Kidney (tissue), 22 donors: Measurements from ENCODE around the gene UBE2L3. TPM values are rescaled to one million over a fixed set of nuclear protein-coding genes. Genes with fewer than 3 reads are reported as not detected.
A peak's percentile ranks its signal among the peaks of the same experiment; 100 is the strongest.
"Not testable (repeated sequence)": the region's sequence is repeated elsewhere in the genome, so short reads cannot be mapped to it uniquely, and the experiment has no call there.

Experiments used
- DNase-seq, 5 donors: peaks; one replicate each; pipeline ENCODE4 v3.0.0-alpha.2; 2013 to 2020
- FAIRE-seq: peaks from 2 replicates; lab custom pipeline; 2012; peaks lifted over from hg19 to GRCh38; lab: Jason Lieb, UNC
- H3K27ac ChIP-seq, 2 donors: one replicate each; pipeline ENCODE4 v1.7.0; 2013; ENCODE audit warnings: low read depth in 2 of 2, low read length in 2 of 2, inconsistent platforms in 1 of 2
- H3K27me3 ChIP-seq: one replicate; pipeline ENCODE4 v1.7.1; 2013; ENCODE audit warnings: low read length, inconsistent platforms; ENCODE audit not compliant: control insufficient read depth, insufficient read depth
- H3K36me3 ChIP-seq, 3 donors: one replicate each; pipeline versions ENCODE4 v1.7.0 to v1.7.1; 2013; ENCODE audit warnings: low read length in 3 of 3, control low read depth in 1 of 3, inconsistent platforms in 1 of 3; ENCODE audit not compliant: insufficient read depth in 3 of 3, control insufficient read depth in 2 of 3
- H3K4me1 ChIP-seq, 3 donors: one replicate each; pipeline versions ENCODE4 v1.7.0 to v1.7.1; 2013; ENCODE audit warnings: low read length in 3 of 3, inconsistent platforms in 1 of 3, low read depth in 1 of 3; ENCODE audit not compliant: control insufficient read depth in 2 of 3, insufficient read depth in 2 of 3
- H3K4me3 ChIP-seq, 3 donors: one replicate each; pipeline versions ENCODE4 v1.7.0 to v1.8.1; 2013; ENCODE audit warnings: low read length in 3 of 3, control low read depth in 1 of 3, inconsistent platforms in 1 of 3
- H3K9ac ChIP-seq, 3 donors: one replicate each; pipeline versions ENCODE4 v1.7.0 to v1.7.1; 2013; ENCODE audit warnings: low read length in 3 of 3, control low read depth in 1 of 3, inconsistent platforms in 1 of 3
- H3K9me3 ChIP-seq, 3 donors: one replicate each; pipeline versions ENCODE4 v1.7.0 to v1.7.1; 2013; ENCODE audit warnings: low read length in 3 of 3, control low read depth in 1 of 3, inconsistent platforms in 1 of 3; ENCODE audit not compliant: control insufficient read depth in 2 of 3, insufficient read depth in 1 of 3
- intact Hi-C: fragments of 100-400 bp; cut with DNase I; formaldehyde crosslinking; loops from one replicate; pipeline ENCODE4 v1.11.1; 2022
- long read RNA-seq, 10 donors: library from polyadenylated mRNA in 1 of 10; unstranded in 1 of 10; transcript quantifications; one replicate each; pipeline ENCODE4 v2.0.0 and lab custom pipeline, GENCODE V29; 2021 to 2026
- polyA plus RNA-seq: library from polyadenylated mRNA; stranded (reverse); fragments of 350-450 nt; fragmentation: Illumina TruSeq; extraction: RNeasy Lipid Tissue Mini Kit (QIAGEN cat#74804); gene quantifications from one replicate; pipeline ENCODE4 v1.2.3, GENCODE V29; 2014; ENCODE audit warnings: low read depth, low replicate concordance; ENCODE audit not compliant: insufficient read depth
- total RNA-seq: library from RNA; stranded (reverse); fragmentation: NEBNext Ultra II Directional; extraction: Animal tissue kit (Norgen Biotek cat#: 25700); gene quantifications from one replicate; pipeline ENCODE4 v1.2.1, GENCODE V29; 2021
- TF ChIP-seq, protein P1 (sequence below): IDR thresholded peaks from 3 replicates; pipeline ENCODE4 v1.5.1; 2012; ENCODE audit warnings: mild to moderate bottlenecking, moderate library complexity, borderline replicate concordance; ENCODE audit not compliant: insufficient read depth; ENCODE audit errors: extremely low read depth
- donor health status: control.
- donor health status: control.
- donor health status: control.
- donor health status: control.
- donor health status: control.
- donor health status: DM: yes; HTN: yes; CAD: no.
- donor health status: Normal renal cell carcinoma (clear cell type).

The UBE2L3 gene
- 45.8 TPM for total RNA-seq
- 70.0 TPM for polyA plus RNA-seq
- long read RNA-seq, donor 1, transcript UBE2L3-201 (4 exons, 3,028 nt), result major isoform, 33 of 54 reads
- long read RNA-seq, donor 1, partial matches to known transcripts, result 19 of 54 reads
- long read RNA-seq, donor 1, other reads (novel, unspliced or antisense), result 0 of 54 reads
- long read RNA-seq, donor 2, transcript UBE2L3-201 (4 exons, 3,028 nt), result major isoform, 49 of 50 reads
- long read RNA-seq, donor 2, partial matches to known transcripts, result 0 of 50 reads
- long read RNA-seq, donor 2, other reads (novel, unspliced or antisense), result 0 of 50 reads
- long read RNA-seq, donor 3, transcript UBE2L3-201 (4 exons, 3,028 nt), result major isoform, 68 of 96 reads
- long read RNA-seq, donor 3, partial matches to known transcripts, result 5 of 96 reads
- long read RNA-seq, donor 3, other reads (novel, unspliced or antisense), result 21 of 96 reads
- long read RNA-seq, donor 4, transcript UBE2L3-201 (4 exons, 3,028 nt), result major isoform, 36 of 36 reads
- long read RNA-seq, donor 4, partial matches to known transcripts, result 0 of 36 reads
- long read RNA-seq, donor 4, other reads (novel, unspliced or antisense), result 0 of 36 reads
- long read RNA-seq, donor 5, transcript UBE2L3-201 (4 exons, 3,028 nt), result major isoform, 6 of 6 reads
- long read RNA-seq, donor 5, partial matches to known transcripts, result 0 of 6 reads
- long read RNA-seq, donor 5, other reads (novel, unspliced or antisense), result 0 of 6 reads
- long read RNA-seq, donor 6, transcript UBE2L3-201 (4 exons, 3,028 nt), result major isoform, 96 of 120 reads
- long read RNA-seq, donor 6, partial matches to known transcripts, result 16 of 120 reads
- long read RNA-seq, donor 6, other reads (novel, unspliced or antisense), result 5 of 120 reads
- long read RNA-seq, donor 7, transcript UBE2L3-201 (4 exons, 3,028 nt), result major isoform, 28 of 47 reads
- long read RNA-seq, donor 7, partial matches to known transcripts, result 6 of 47 reads
- long read RNA-seq, donor 7, other reads (novel, unspliced or antisense), result 12 of 47 reads
- long read RNA-seq, donor 8, transcript UBE2L3-201 (4 exons, 3,028 nt), result major isoform, 47 of 59 reads
- long read RNA-seq, donor 8, partial matches to known transcripts, result 12 of 59 reads
- long read RNA-seq, donor 8, other reads (novel, unspliced or antisense), result 0 of 59 reads
- long read RNA-seq, donor 9, transcript UBE2L3-201 (4 exons, 3,028 nt), result major isoform, 20 of 25 reads
- long read RNA-seq, donor 9, partial matches to known transcripts, result 5 of 25 reads
- long read RNA-seq, donor 9, other reads (novel, unspliced or antisense), result 0 of 25 reads
- long read RNA-seq, donor 10, transcript UBE2L3-201 (4 exons, 3,028 nt), result major isoform, 43 of 78 reads
- long read RNA-seq, donor 10, partial matches to known transcripts, result 13 of 78 reads
- long read RNA-seq, donor 10, other reads (novel, unspliced or antisense), result 21 of 78 reads

DNA sequence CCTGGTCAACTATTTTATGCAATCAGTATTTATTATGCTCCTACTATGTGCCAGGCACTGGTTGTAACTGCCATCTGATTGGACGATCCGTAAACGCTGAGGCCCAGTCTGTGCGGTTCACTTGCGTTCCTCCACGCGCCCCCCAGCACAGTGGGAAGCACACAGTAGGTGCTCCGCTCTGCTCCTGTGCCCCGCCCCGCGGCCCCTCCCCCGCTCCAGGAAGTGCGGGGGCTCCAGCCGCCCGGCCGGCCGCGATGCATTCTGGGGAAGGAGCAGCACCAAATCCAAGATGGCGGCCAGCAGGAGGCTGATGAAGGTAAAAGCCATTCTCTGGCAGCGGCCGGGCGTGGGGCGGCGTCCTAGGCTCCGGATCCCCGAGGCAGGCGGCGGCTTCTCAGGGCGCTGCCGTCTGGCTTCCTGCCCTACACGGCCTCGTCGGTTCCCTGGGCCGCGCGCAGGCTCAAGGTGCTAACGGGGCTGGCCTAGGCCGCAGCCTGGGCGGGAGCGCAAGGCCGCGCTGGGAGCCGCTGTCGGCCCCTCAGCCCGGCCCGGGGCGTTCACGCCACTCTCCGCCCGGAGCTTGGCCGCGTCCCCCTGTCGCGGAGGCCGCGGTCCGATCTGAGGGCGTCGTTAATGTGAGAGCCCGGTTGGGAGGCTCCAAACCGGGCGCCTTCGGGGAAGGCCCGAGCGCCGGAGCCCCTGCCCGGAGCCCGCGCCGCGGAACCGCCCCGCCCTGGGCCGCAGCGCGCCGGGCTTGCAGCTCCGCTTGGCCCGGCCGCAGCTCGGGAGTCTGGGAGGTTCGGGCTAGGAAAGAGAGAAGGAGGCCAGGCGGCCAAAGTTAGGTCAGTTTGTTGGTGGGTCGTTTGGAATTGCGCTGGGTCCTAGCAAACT lies at the start of gene UBE2L3:
Gene UBE2L3 (plus strand): TSS at position 259 of the 891 bp plus-strand sequence. CDS start 31 bp downstream, at position 290.
- H3K9ac ChIP-seq, result peak within 1 kb of the TSS; percentile 22 to 96 (median 64)
- no peaks in the 10 kb centered on the region for H3K36me3 ChIP-seq
- H3K9me3 ChIP-seq, result no peaks in the 10 kb centered on the region
- DNase-seq, result peak; percentile 86 to 93 (median 90)
- H3K27ac ChIP-seq, result peak within 1 kb of the TSS; percentile 2 to 88
- intact Hi-C loops, result no loop called here
- H3K27me3 ChIP-seq, result no peaks in the 10 kb centered on the region
- H3K4me1 ChIP-seq, result peaks cover 0 to 32% (median 14%) of the 10 kb centered on the region in 3 donors
- TF ChIP-seq, protein P1, sequence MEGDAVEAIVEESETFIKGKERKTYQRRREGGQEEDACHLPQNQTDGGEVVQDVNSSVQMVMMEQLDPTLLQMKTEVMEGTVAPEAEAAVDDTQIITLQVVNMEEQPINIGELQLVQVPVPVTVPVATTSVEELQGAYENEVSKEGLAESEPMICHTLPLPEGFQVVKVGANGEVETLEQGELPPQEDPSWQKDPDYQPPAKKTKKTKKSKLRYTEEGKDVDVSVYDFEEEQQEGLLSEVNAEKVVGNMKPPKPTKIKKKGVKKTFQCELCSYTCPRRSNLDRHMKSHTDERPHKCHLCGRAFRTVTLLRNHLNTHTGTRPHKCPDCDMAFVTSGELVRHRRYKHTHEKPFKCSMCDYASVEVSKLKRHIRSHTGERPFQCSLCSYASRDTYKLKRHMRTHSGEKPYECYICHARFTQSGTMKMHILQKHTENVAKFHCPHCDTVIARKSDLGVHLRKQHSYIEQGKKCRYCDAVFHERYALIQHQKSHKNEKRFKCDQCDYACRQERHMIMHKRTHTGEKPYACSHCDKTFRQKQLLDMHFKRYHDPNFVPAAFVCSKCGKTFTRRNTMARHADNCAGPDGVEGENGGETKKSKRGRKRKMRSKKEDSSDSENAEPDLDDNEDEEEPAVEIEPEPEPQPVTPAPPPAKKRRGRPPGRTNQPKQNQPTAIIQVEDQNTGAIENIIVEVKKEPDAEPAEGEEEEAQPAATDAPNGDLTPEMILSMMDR, result no peak
- FAIRE-seq, result no peak
- H3K4me3 ChIP-seq, result peak within 1 kb of the TSS; percentile 56 to 89 (median 83)

DNA sequence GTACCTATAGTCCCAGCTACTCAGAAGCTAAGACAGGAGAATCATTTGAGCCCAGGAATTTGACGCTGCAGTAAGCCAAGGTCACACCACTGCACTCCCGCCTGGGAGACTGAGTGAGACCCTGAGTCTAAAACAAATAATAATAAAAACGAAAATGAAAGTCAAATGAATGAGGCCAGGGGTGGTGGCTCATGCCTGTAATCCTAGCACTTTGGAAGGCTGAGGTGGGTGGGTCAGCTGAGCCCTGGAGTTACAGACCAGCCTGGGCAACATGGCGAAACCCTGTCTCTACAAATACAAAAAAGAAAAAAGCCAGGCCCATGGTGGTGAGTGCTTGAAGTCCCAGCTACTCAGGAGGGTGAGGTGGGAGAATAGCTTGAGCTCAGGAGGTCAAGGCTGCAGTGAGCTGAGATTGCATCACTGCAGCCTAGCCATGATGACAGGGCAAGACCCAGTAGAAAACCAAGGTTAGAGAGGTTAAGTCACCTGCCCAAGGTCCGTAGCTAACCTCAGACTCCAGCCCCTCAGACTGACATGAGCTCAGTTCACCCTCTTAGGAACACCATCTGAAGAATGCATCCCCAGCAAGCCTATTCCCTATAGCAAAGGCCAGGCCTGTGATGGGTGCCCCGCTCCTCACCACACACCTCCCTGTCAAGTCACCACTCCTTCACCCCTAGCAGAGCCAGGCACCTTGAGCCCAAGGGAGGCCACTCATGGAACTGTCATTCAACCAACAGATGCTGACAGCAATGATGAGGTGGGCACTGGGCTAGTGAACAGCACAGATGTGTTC lies 40.6 kb upstream of the UBE2L3 start:
- H3K9me3 ChIP-seq, H3K36me3 ChIP-seq, H3K4me1 ChIP-seq, DNase-seq, H3K4me3 ChIP-seq, H3K27me3 ChIP-seq, H3K9ac ChIP-seq, FAIRE-seq, intact Hi-C loops, H3K27ac ChIP-seq: not testable (repeated sequence)

DNA sequence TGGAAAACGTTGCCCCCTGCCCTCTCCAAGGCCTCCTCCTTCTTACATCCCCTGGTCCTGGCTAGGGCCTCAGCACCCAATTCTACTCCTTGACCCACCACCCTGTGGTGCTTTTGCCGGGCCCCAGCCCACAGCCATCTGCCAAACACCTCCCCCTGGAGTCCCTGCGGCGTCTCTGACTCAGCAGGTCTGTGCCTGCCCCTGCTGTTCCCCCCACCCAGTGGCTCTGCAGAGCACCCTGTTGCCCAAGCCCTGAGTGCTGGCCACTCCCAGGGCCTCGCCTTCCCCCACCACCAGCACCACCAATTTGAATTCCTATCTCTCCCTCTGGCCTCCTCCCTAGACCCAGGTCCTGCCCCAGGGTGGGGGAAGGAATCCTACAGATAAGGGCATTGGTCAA lies 36.0 kb upstream of the UBE2L3 start:
- H3K27me3 ChIP-seq, H3K36me3 ChIP-seq, H3K9me3 ChIP-seq, H3K4me3 ChIP-seq, H3K9ac ChIP-seq, FAIRE-seq, DNase-seq, H3K4me1 ChIP-seq, intact Hi-C loops, H3K27ac ChIP-seq: not testable (repeated sequence)

DNA sequence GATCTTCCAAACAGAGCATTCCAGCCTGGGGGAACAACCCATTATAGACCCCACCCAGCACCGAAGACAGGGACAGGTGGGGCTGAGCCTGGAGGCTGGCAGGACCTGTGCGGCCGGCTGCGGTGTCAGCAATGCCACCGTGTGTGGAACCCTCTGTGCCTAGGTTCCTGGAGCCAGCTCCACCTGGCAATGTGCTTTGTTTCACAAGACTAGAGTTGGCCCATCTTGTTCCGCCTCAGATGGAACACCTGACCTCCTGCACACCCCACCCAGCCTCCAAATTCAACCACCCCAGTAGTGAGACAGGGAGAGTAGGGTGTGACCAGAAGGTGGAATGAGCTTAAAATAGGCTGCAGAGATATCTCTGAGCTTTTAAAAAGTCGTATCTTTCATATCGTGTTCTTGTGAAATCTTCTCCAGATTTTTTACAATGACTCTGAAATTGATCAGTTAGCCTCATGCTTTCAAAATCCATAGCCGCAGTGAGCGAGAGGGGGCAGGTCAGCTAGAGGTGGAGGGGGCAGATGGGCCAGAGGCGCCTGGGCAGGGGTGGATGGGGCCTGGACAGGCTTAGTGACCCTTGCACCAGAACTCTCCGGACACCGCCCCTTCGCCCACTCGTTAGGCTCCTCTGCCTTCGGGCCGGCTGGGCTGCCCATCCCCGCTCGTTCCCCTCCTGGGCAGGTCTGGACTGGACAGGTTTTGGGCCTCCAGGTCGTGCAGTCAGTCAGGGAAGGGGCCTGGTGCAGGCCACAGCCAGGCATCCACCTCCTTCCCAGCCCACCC lies 34.5 kb upstream of the UBE2L3 start:
- H3K9ac ChIP-seq, H3K36me3 ChIP-seq, H3K4me3 ChIP-seq, intact Hi-C loops, FAIRE-seq, H3K27me3 ChIP-seq, H3K4me1 ChIP-seq, H3K9me3 ChIP-seq, H3K27ac ChIP-seq, DNase-seq: not testable (repeated sequence)

DNA sequence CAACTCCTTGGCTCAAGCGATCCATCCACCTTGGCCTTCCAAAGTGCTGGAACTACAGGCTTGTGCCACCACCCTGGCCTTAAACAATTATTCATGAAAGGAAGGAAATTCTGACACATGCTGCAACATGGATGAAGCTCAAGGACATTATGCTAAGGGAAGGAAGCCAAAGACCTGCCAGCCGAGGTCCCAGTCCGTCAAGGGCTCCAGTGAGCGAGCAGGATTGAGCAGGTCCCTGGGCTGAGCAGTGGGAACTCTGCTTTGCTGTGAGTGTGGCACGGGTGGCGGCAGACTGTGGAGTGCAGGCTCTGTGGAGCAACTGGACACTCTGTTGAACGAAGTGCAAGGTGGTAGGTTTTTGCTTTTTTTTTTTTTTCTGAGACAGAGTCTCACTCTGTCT lies 27.7 kb upstream of the UBE2L3 start:
- H3K36me3 ChIP-seq, H3K27me3 ChIP-seq, DNase-seq, H3K4me3 ChIP-seq, H3K4me1 ChIP-seq, intact Hi-C loops, H3K27ac ChIP-seq, FAIRE-seq, H3K9me3 ChIP-seq, H3K9ac ChIP-seq: not testable (repeated sequence)
